HepG2 (cell line): ENCODE data around the gene GGA1. TPM values are rescaled to one million over a fixed set of nuclear protein-coding genes. Genes with fewer than 3 reads are reported as not detected.
A peak's percentile ranks its signal among the peaks of the same experiment; 100 is the strongest.

Source experiments
- CENPT ChIP-seq: sonication (generic); formaldehyde crosslinking; IDR thresholded peaks from 2 replicates; pipeline ENCODE4 v1.8.0; 2022; ENCODE audit warnings: low read depth, mild to moderate bottlenecking, moderate library complexity, missing genetic modification reagents
- HNF4G ChIP-seq, 2 experiments: sonication (generic) in 1 of 2; formaldehyde crosslinking in 1 of 2; IDR thresholded peaks; 2 replicates each; pipeline versions ENCODE4 v1.4.0 to v1.6.1; 2011 to 2020; ENCODE audit warnings: borderline replicate concordance in 2 of 2, low read depth in 2 of 2, mild to moderate bottlenecking in 2 of 2, low read length in 1 of 2, missing genetic modification reagents in 1 of 2, moderate library complexity in 1 of 2
- IKZF5 ChIP-seq: IDR thresholded peaks from 2 replicates; pipeline ENCODE4 v1.6.1; 2018; ENCODE audit warnings: missing genetic modification reagents, mild to moderate bottlenecking, missing compliant biosample characterization
- KDM2A ChIP-seq: sonication (generic); formaldehyde crosslinking; IDR thresholded peaks from 2 replicates; pipeline ENCODE4 v1.4.0; 2020; ENCODE audit warnings: low read depth, missing genetic modification reagents, borderline replicate concordance
- ONECUT2 ChIP-seq: sonication (generic); formaldehyde crosslinking; IDR thresholded peaks from 2 replicates; pipeline ENCODE4 v1.4.0; 2020; ENCODE audit warnings: missing genetic modification reagents
- PHF21A ChIP-seq: sonication (generic); formaldehyde crosslinking; IDR thresholded peaks from 2 replicates; pipeline ENCODE4 v1.5.0; 2020; ENCODE audit warnings: mild to moderate bottlenecking, missing genetic modification reagents
- RERE ChIP-seq: IDR thresholded peaks from 2 replicates; pipeline ENCODE4 v1.6.1; 2016; ENCODE audit warnings: low read depth, missing genetic modification reagents, missing compliant biosample characterization
- SATB2 ChIP-seq: sonication (generic); formaldehyde crosslinking; IDR thresholded peaks from 2 replicates; pipeline ENCODE4 v1.5.0; 2020; ENCODE audit warnings: missing genetic modification reagents
- SOX5 ChIP-seq: IDR thresholded peaks from 2 replicates; pipeline ENCODE4 v1.6.1; 2016; ENCODE audit warnings: borderline replicate concordance
- SP4 ChIP-seq: sonication (generic); formaldehyde crosslinking; IDR thresholded peaks from 2 replicates; pipeline ENCODE4 v1.8.1; 2023; ENCODE audit warnings: mild to moderate bottlenecking, missing genetic modification reagents
- TERF1 ChIP-seq: sonication (generic); formaldehyde crosslinking; IDR thresholded peaks from 2 replicates; pipeline ENCODE4 v1.8.0; 2022; ENCODE audit warnings: mild to moderate bottlenecking, missing genetic modification reagents, moderate library complexity
- WIZ ChIP-seq: sonication (generic); formaldehyde crosslinking; IDR thresholded peaks from 2 replicates; pipeline ENCODE4 v1.5.1; 2020; ENCODE audit warnings: mild to moderate bottlenecking, missing genetic modification reagents
- ZBTB4 ChIP-seq: sonication (generic); formaldehyde crosslinking; IDR thresholded peaks from 2 replicates; pipeline ENCODE4 v1.4.0; 2020; ENCODE audit warnings: missing genetic modification reagents, mild to moderate bottlenecking, borderline replicate concordance
- ZC3H4 ChIP-seq: sonication (generic); formaldehyde crosslinking; IDR thresholded peaks from 2 replicates; pipeline ENCODE4 v1.4.0; 2020; ENCODE audit warnings: missing genetic modification reagents, borderline replicate concordance
- ZNF543 ChIP-seq: sonication (generic); formaldehyde crosslinking; IDR thresholded peaks from 2 replicates; pipeline ENCODE4 v1.4.0; 2020; ENCODE audit warnings: mild to moderate bottlenecking, missing genetic modification reagents
- ZNF780A ChIP-seq: sonication (generic); formaldehyde crosslinking; IDR thresholded peaks from 2 replicates; pipeline ENCODE4 v1.8.0; 2022; ENCODE audit warnings: mild to moderate bottlenecking, missing genetic modification reagents, moderate library complexity
- ZNF816 ChIP-seq: sonication (generic); formaldehyde crosslinking; IDR thresholded peaks from 2 replicates; pipeline ENCODE4 v1.8.0; 2022; ENCODE audit warnings: missing genetic modification reagents, mild to moderate bottlenecking, borderline replicate concordance
- polyA plus RNA-seq, 8 experiments: library from polyadenylated mRNA; depleted of rRNA in 3 of 8; stranded (reverse) in 7 of 8; unstranded in 1 of 8; fragments of >200 nt; fragmentation: Illumina TruSeq in 4 of 8; extraction: Trizol in 4 of 8; gene quantifications; 2 replicates each; pipeline versions ENCODE4 v1.2.1 to v1.2.3, GENCODE V29; 2011 to 2016; ENCODE audit warnings: low read depth in 4 of 8, missing spikeins in 1 of 8, mixed read lengths in 1 of 8; ENCODE audit not compliant: insufficient read depth in 1 of 8
- total RNA-seq, 5 experiments: library from RNA; depleted of rRNA; stranded (reverse); fragments of >200 nt; fragmentation: Illumina TruSeq; extraction: Trizol; gene quantifications; 2 replicates each; pipeline ENCODE4 v1.2.3, GENCODE V29; 2016; ENCODE audit warnings: low read depth in 1 of 5

The GGA1 gene
- total and polyA plus RNA-seq, 2 of the 13 experiments (the other 11 are each of a cell fraction or from before 2014, with no cell fraction given), result 29.1 to 87.2 TPM

- TF ChIP-seq IKZF5 (CRISPR knock-in tag), result 0 out of 2 replicates have a peak, but pooled peaks have one; percentile 72
- TF ChIP-seq HNF4G (IDR thresholded peaks at IDR 0.05; ENCODE audit: borderline replicate concordance, low read depth, low read length), result peak; percentile 99
- peak; percentile 97 for TF ChIP-seq HNF4G (CRISPR knock-in tag; IDR thresholded peaks at IDR 0.05; ENCODE audit: borderline replicate concordance, low read depth)
- TF ChIP-seq ZNF780A (CRISPR knock-in tag), result peak; percentile 76; the same call in 1 of the 2 replicates
- TF ChIP-seq ONECUT2 (CRISPR knock-in tag), result no peak
- no peak for TF ChIP-seq TERF1 (CRISPR knock-in tag)
- no peak for TF ChIP-seq WIZ (CRISPR knock-in tag)
- peak; percentile 60 for TF ChIP-seq PHF21A (CRISPR knock-in tag)
- TF ChIP-seq ZC3H4 (CRISPR knock-in tag), result peak; percentile 46; the same call in 1 of the 2 replicates
- TF ChIP-seq ZBTB4, result no peak
- TF ChIP-seq SP4 (CRISPR knock-in tag), result peak; percentile 59; the same call in 1 of the 2 replicates
- no peak for TF ChIP-seq CENPT
- 0 out of 2 replicates have a peak, but pooled peaks have one; percentile 22 for TF ChIP-seq ZNF543
- peak; percentile 43 for TF ChIP-seq KDM2A
- no peak for TF ChIP-seq SATB2
- TF ChIP-seq SOX5, result peak; percentile 61
- peak; percentile 55; the same call in 1 of the 2 replicates for TF ChIP-seq ZNF816 (CRISPR knock-in tag)
- TF ChIP-seq RERE, result no peak
Measured at GRCh38 chr22:37659066-37659896, 50.6 kb downstream of the GGA1 start (continued).
